Panc1 (cell line): ENCODE results near the gene CYP4V2. TPM values are rescaled to one million over a fixed set of nuclear protein-coding genes. Genes with fewer than 3 reads are reported as not detected.

Experiments
- ATAC-seq: fragments of 200-7000 bp; cut with Tn5 transposase; 2 replicates; pipeline ENCODE4 v1.9.1; 2020; ENCODE audit warnings: mild to moderate bottlenecking, moderate library complexity
- BruUV-seq: library from RNA; stranded (reverse); fragments of 400-500 nt; replicated peaks from 2 replicates; lab custom pipeline; 2021; lab: Mats Ljungman, UMichigan
- CTCF ChIA-PET: fragments of 300-600 bp; sonication (Branson Sonifier 250); formaldehyde crosslinking; loops from one replicate; lab custom pipeline; 2022; ENCODE audit warnings: antibody characterized with exemption; lab: Charles Lee
- POLR2A ChIA-PET: fragments of 300-600 bp; sonication (Branson Sonifier 250); formaldehyde crosslinking; loops from one replicate; lab custom pipeline; 2022; ENCODE audit warnings: antibody characterized with exemption; lab: Charles Lee
- DNase-seq: peaks from one replicate; pipeline ENCODE4 v3.0.0-alpha.2; 2010; ENCODE audit warnings: low read depth, low spot score
- H3K27ac ChIP-seq: 2 replicates; pipeline ENCODE4 v1.5.1; 2011; ENCODE audit warnings: mild to moderate bottlenecking, low read length, inconsistent platforms
- H3K27me3 ChIP-seq: fragments of 200-500 bp; sonication (Bioruptor generic); 2 replicates; pipeline ENCODE4 v1.6.0; 2014; ENCODE audit warnings: low read length, inconsistent platforms; ENCODE audit not compliant: control insufficient read depth, insufficient read depth
- H3K36me3 ChIP-seq: fragments of 200-500 bp; sonication (Bioruptor generic); 2 replicates; pipeline ENCODE4 v1.5.1; 2014; ENCODE audit warnings: inconsistent platforms, mild to moderate bottlenecking, low read length, moderate library complexity; ENCODE audit not compliant: control insufficient read depth, insufficient read depth
- H3K4me1 ChIP-seq: 2 replicates; pipeline ENCODE4 v1.5.1; 2011; ENCODE audit warnings: inconsistent platforms, mild to moderate bottlenecking, low read length, moderate library complexity; ENCODE audit not compliant: control insufficient read depth, insufficient read depth
- H3K4me3 ChIP-seq, 2 experiments: 2 replicates each; pipeline ENCODE4 v1.5.1; 2011 to 2012; ENCODE audit warnings: low read depth in 2 of 2, low read length in 2 of 2, mild to moderate bottlenecking in 2 of 2, inconsistent platforms in 1 of 2, moderate library complexity in 1 of 2
- H3K9me3 ChIP-seq: fragments of 200-500 bp; sonication (Bioruptor generic); 2 replicates; pipeline ENCODE4 v1.5.1; 2014; ENCODE audit warnings: low read depth, mild to moderate bottlenecking, inconsistent platforms, low read length, moderate library complexity; ENCODE audit not compliant: control insufficient read depth, insufficient read depth
- POLR2AphosphoS5 ChIP-seq: IDR thresholded peaks from 2 replicates; pipeline ENCODE4 v1.6.1; 2012; ENCODE audit warnings: mild to moderate bottlenecking, low read depth, low read length, moderate library complexity
- SIN3A ChIP-seq: IDR thresholded peaks from 2 replicates; pipeline ENCODE4 v1.6.1; 2012; ENCODE audit warnings: low read depth, mild to moderate bottlenecking, low read length, moderate library complexity, borderline replicate concordance; ENCODE audit not compliant: insufficient read depth
- TCF7L2 ChIP-seq: IDR thresholded peaks from 2 replicates; pipeline ENCODE4 v1.6.1; 2011; ENCODE audit warnings: mild to moderate bottlenecking, low read depth, low read length, inconsistent platforms
- in situ Hi-C: cut with HindIII; loops from 2 replicates; pipeline ENCODE4 v1.10.0; 2016; ENCODE audit warnings: low sequenced_read_pairs, low pct_unique_long_range_greater_than_20kb
- intact Hi-C: fragments of 100-400 bp; cut with micrococcal nuclease; formaldehyde crosslinking; loops from one replicate; pipeline ENCODE4 v1.10.0; 2022; ENCODE audit not compliant: unreplicated experiment
- total RNA-seq: library from RNA; stranded (reverse); gene quantifications from one replicate; pipeline ENCODE4 v1.2.1, GENCODE V29; 2021; ENCODE audit not compliant: unreplicated experiment
- TF ChIP-seq, protein P1 (sequence below), 2 experiments: IDR thresholded peaks; 2 replicates each; pipeline ENCODE4 v1.6.1; 2011 to 2012; ENCODE audit warnings: low read depth in 2 of 2, control low read depth in 1 of 2, low read length in 1 of 2, mild to moderate bottlenecking in 1 of 2, moderate library complexity in 1 of 2; ENCODE audit not compliant: insufficient read depth in 1 of 2
- TF ChIP-seq, protein P2 (sequence below): fragments of 450-650 bp; IDR thresholded peaks from 2 replicates; pipeline ENCODE4 v1.5.1; 2017; ENCODE audit warnings: mild to moderate bottlenecking

Gene CYP4V2
- total RNA-seq, 1 experiment from 2014 or later = 1.1 TPM

DNA sequence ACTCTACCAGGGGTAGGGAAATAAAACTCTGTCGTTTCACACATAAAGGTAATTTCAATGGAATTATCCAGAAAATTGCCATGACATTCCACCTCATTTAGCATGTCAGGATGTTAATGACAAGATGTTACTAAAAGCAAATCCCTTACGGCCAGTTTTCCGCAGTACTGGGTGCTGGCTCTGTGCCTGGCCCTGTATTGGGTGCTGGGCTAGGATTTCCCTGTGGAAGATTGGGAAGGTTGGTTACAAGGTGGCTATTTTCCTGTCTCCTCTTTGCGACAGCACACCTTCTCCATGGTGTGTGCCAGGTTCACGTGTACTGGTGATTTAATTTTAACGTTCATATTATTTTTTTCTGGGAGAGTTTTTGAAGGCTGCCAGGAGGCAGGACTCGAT lies 49.1 kb downstream of the CYP4V2 start:
- no peak overlapping the region for H3K4me3 ChIP-seq
- DNase-seq (no peak), ATAC-seq (no peak)
- no peaks in the 10 kb centered on the region for H3K27me3 ChIP-seq
- H3K36me3 ChIP-seq = no peaks in the 10 kb centered on the region
- no peaks in the 10 kb centered on the region for H3K4me1 ChIP-seq
- POLR2A ChIA-PET = no interaction called here
- H3K9me3 ChIP-seq = no peaks in the 10 kb centered on the region
- intact Hi-C loops = no loop called here
- no peak overlapping the region for H3K27ac ChIP-seq
- CTCF ChIA-PET = no interaction called here
- BruUV-seq = no TSS peak
- TF ChIP-seq POLR2AphosphoS5 = no peak
- TF ChIP-seq TCF7L2 = no peak
- TF ChIP-seq, protein P1, sequence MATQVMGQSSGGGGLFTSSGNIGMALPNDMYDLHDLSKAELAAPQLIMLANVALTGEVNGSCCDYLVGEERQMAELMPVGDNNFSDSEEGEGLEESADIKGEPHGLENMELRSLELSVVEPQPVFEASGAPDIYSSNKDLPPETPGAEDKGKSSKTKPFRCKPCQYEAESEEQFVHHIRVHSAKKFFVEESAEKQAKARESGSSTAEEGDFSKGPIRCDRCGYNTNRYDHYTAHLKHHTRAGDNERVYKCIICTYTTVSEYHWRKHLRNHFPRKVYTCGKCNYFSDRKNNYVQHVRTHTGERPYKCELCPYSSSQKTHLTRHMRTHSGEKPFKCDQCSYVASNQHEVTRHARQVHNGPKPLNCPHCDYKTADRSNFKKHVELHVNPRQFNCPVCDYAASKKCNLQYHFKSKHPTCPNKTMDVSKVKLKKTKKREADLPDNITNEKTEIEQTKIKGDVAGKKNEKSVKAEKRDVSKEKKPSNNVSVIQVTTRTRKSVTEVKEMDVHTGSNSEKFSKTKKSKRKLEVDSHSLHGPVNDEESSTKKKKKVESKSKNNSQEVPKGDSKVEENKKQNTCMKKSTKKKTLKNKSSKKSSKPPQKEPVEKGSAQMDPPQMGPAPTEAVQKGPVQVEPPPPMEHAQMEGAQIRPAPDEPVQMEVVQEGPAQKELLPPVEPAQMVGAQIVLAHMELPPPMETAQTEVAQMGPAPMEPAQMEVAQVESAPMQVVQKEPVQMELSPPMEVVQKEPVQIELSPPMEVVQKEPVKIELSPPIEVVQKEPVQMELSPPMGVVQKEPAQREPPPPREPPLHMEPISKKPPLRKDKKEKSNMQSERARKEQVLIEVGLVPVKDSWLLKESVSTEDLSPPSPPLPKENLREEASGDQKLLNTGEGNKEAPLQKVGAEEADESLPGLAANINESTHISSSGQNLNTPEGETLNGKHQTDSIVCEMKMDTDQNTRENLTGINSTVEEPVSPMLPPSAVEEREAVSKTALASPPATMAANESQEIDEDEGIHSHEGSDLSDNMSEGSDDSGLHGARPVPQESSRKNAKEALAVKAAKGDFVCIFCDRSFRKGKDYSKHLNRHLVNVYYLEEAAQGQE (IDR thresholded peaks at IDR 0.05; ENCODE audit: insufficient read depth in 1 of 2, low read depth in 2 of 2, low read length in 1 of 2) = no peak
- no peak for TF ChIP-seq SIN3A
- TF ChIP-seq, protein P2, sequence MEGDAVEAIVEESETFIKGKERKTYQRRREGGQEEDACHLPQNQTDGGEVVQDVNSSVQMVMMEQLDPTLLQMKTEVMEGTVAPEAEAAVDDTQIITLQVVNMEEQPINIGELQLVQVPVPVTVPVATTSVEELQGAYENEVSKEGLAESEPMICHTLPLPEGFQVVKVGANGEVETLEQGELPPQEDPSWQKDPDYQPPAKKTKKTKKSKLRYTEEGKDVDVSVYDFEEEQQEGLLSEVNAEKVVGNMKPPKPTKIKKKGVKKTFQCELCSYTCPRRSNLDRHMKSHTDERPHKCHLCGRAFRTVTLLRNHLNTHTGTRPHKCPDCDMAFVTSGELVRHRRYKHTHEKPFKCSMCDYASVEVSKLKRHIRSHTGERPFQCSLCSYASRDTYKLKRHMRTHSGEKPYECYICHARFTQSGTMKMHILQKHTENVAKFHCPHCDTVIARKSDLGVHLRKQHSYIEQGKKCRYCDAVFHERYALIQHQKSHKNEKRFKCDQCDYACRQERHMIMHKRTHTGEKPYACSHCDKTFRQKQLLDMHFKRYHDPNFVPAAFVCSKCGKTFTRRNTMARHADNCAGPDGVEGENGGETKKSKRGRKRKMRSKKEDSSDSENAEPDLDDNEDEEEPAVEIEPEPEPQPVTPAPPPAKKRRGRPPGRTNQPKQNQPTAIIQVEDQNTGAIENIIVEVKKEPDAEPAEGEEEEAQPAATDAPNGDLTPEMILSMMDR = no peak
- in situ Hi-C loops = no loop called here

DNA sequence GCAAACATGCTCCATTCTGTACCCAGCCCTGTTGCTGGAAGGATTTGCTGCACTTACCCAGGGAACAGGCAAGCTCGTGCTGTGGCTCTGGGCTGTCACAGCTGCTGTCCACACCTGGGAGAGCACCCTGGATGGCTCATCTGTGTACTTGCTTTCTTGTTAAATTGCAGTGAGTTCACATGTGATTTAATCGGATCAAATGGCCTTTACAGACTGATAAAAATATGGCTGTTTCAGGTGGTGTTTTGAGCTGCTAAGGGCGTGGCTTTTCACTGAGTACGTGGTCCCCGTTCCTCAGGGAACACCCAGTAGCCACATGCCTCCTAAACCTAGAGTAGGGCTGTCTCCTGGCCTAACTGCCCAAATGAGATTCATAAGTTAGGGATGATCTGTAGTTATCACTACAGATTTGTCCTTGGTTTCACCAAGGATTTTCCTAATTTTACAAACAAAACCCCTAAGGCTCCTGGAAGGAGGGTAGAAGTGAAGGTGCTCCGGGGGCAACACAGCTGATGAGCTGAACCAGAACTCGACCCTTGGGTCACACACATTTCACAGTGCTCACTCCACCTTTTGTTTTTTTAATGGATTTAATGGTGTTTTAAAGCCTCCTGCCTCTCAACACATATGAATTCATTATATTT lies 49.6 kb downstream of the CYP4V2 start:
- Histone ChIP-seq H3K27me3 (no peaks in the 10 kb centered on the region), H3K27ac (no peak overlapping the region), H3K9me3 (no peaks in the 10 kb centered on the region), H3K36me3 (no peaks in the 10 kb centered on the region), H3K4me3 (no peak overlapping the region), H3K4me1 (no peaks in the 10 kb centered on the region)
- TF ChIP-seq, protein P2 = no peak
- TF ChIP-seq POLR2AphosphoS5 (no peak), SIN3A (no peak), TCF7L2 (no peak)
- TF ChIP-seq, protein P1 (IDR thresholded peaks at IDR 0.05; ENCODE audit: insufficient read depth in 1 of 2, low read depth in 2 of 2, low read length in 1 of 2) = no peak
- POLR2A ChIA-PET = no interaction called here
- intact Hi-C loops = no loop called here
- no peak for DNase-seq
- CTCF ChIA-PET = no interaction called here
- in situ Hi-C loops = no loop called here
- ATAC-seq = no peak
- BruUV-seq = no TSS peak
